SK-N-SH treated with all-trans-retinoic acid at 6 μM for 48 hours (cell line): ENCODE results near the gene MYOM3.

Experiments used
- ATAC-seq: fragments of 200-7000 bp; cut with Tn5 transposase; 3 replicates; pipeline ENCODE4 v1.9.1; 2020; ENCODE audit warnings: mild to moderate bottlenecking, moderate library complexity
- ARNTL ChIP-seq: fragments of 450-650 bp; formaldehyde crosslinking; IDR thresholded peaks from 2 replicates; pipeline ENCODE4 v1.5.0; 2020; ENCODE audit warnings: low read depth, mild to moderate bottlenecking, moderate library complexity, borderline replicate concordance
- BACH2 ChIP-seq: fragments of 250-450 bp; sonication (Bioruptor Pico); IDR thresholded peaks from 2 replicates; pipeline ENCODE4 v1.9.0; 2021; ENCODE audit warnings: mild to moderate bottlenecking, borderline replicate concordance
- CREB5 ChIP-seq: fragments of 250-450 bp; sonication (Bioruptor Pico); IDR thresholded peaks from 2 replicates; pipeline ENCODE4 v1.5.1; 2020; ENCODE audit warnings: low read depth, mild to moderate bottlenecking, moderate library complexity
- CSDC2 ChIP-seq: fragments of 250-450 bp; sonication (Bioruptor Pico); IDR thresholded peaks from 2 replicates; pipeline ENCODE4 v1.5.0; 2020; ENCODE audit warnings: mild to moderate bottlenecking, moderate library complexity
- CSRNP3 ChIP-seq: fragments of 250-450 bp; sonication (Bioruptor Pico); IDR thresholded peaks from 2 replicates; pipeline ENCODE4 v1.5.1; 2021; ENCODE audit warnings: mild to moderate bottlenecking, moderate library complexity
- ISL1 ChIP-seq: fragments of 250-450 bp; sonication (Bioruptor Pico); IDR thresholded peaks from 2 replicates; pipeline ENCODE4 v2.1.2; 2022; ENCODE audit warnings: mild to moderate bottlenecking, moderate library complexity
- OSR1 ChIP-seq: fragments of 250-450 bp; sonication (Bioruptor Pico); IDR thresholded peaks from 2 replicates; pipeline ENCODE4 v1.8.0; 2022; ENCODE audit warnings: moderate library complexity, mild to moderate bottlenecking, inconsistent platforms
- PATZ1 ChIP-seq: fragments of 250-450 bp; sonication (Bioruptor Pico); IDR thresholded peaks from 2 replicates; pipeline ENCODE4 v1.8.0; 2020; ENCODE audit warnings: mild to moderate bottlenecking, moderate library complexity, borderline replicate concordance
- POU6F1 ChIP-seq: fragments of 250-450 bp; sonication (Bioruptor Pico); IDR thresholded peaks from 2 replicates; pipeline ENCODE4 v1.8.0; 2021; ENCODE audit warnings: low read depth, mild to moderate bottlenecking, moderate library complexity, borderline replicate concordance
- PPARA ChIP-seq: fragments of 250-450 bp; sonication (Bioruptor Pico); IDR thresholded peaks from 2 replicates; pipeline ENCODE4 v1.5.0; 2020; ENCODE audit warnings: mild to moderate bottlenecking, borderline replicate concordance
- RARB ChIP-seq: fragments of 250-450 bp; sonication (Bioruptor Pico); IDR thresholded peaks from 2 replicates; pipeline ENCODE4 v1.8.0; 2021; ENCODE audit warnings: mild to moderate bottlenecking, moderate library complexity
- TCF4 ChIP-seq: fragments of 250-450 bp; sonication (Bioruptor Pico); IDR thresholded peaks from 2 replicates; pipeline ENCODE4 v1.8.0; 2021; ENCODE audit warnings: mild to moderate bottlenecking, moderate library complexity, borderline replicate concordance
- TOX ChIP-seq: fragments of 250-450 bp; sonication (Bioruptor Pico); IDR thresholded peaks from 2 replicates; pipeline ENCODE4 v1.8.0; 2021; ENCODE audit warnings: mild to moderate bottlenecking, moderate library complexity, borderline replicate concordance
- TSHZ2 ChIP-seq: fragments of 250-450 bp; sonication (Bioruptor Pico); IDR thresholded peaks from 2 replicates; pipeline ENCODE4 v1.5.0; 2020; ENCODE audit warnings: mild to moderate bottlenecking, moderate library complexity
- ZC3H10 ChIP-seq: fragments of 250-450 bp; sonication (Bioruptor Pico); IDR thresholded peaks from 2 replicates; pipeline ENCODE4 v1.5.1; 2021; ENCODE audit warnings: mild to moderate bottlenecking, moderate library complexity
- ZFP3 ChIP-seq: fragments of 250-450 bp; sonication (Bioruptor Pico); IDR thresholded peaks from 2 replicates; pipeline ENCODE4 v1.5.0; 2020; ENCODE audit warnings: mild to moderate bottlenecking, moderate library complexity
- ZFP30 ChIP-seq: fragments of 450-650 bp; formaldehyde crosslinking; IDR thresholded peaks from 2 replicates; pipeline ENCODE4 v1.5.0; 2022; ENCODE audit warnings: mild to moderate bottlenecking, moderate library complexity
- ZNF565 ChIP-seq: fragments of 450-650 bp; formaldehyde crosslinking; conservative IDR thresholded peaks from 2 replicates; pipeline ENCODE4 v1.5.0; 2020; ENCODE audit warnings: low read depth, mild to moderate bottlenecking, moderate library complexity
- ZNF70 ChIP-seq: fragments of 450-650 bp; formaldehyde crosslinking; IDR thresholded peaks from 2 replicates; pipeline ENCODE4 v1.5.0; 2020; ENCODE audit warnings: mild to moderate bottlenecking, moderate library complexity
- ZNF8 ChIP-seq: fragments of 450-650 bp; formaldehyde crosslinking; IDR thresholded peaks from 2 replicates; pipeline ENCODE4 v1.5.0; 2020; ENCODE audit warnings: mild to moderate bottlenecking, moderate library complexity

MYOM3 gene

GRCh38 chr1:24150234-24151174 is 38.6 kb upstream of the MYOM3 start:
- ATAC-seq: peak; percentile 98
- TF ChIP-seq CREB5 (CRISPR knock-in tag) (no peak), CSDC2 (CRISPR knock-in tag) (no peak), RARB (CRISPR knock-in tag) (no peak), BACH2 (CRISPR knock-in tag) (no peak), ZNF70 (CRISPR knock-in tag) (no peak), POU6F1 (no peak), TSHZ2 (CRISPR knock-in tag) (no peak), ZFP3 (no peak)
- TF ChIP-seq, all 23 proteins: peak for 0

GRCh38 chr1:24149866-24150233 is 37.9 kb upstream of the MYOM3 start:
- no peak for TF ChIP-seq TCF4 (CRISPR knock-in tag)
- no peak for TF ChIP-seq ZNF565 (CRISPR knock-in tag)
- TF ChIP-seq CSDC2 (CRISPR knock-in tag): no peak
- TF ChIP-seq TOX: no peak
- no peak for TF ChIP-seq POU6F1

GRCh38 chr1:24147816-24148215 is 35.9 kb upstream of the MYOM3 start:
- ATAC-seq: no peak
- TF ChIP-seq CREB5 (CRISPR knock-in tag) (no peak), ZFP30 (CRISPR knock-in tag) (no peak), OSR1 (CRISPR knock-in tag) (no peak), ZFP3 (no peak), ARNTL (CRISPR knock-in tag) (no peak), ZC3H10 (CRISPR knock-in tag) (no peak), PATZ1 (CRISPR knock-in tag) (no peak), TSHZ2 (CRISPR knock-in tag) (no peak), ISL1 (CRISPR knock-in tag) (no peak), ZNF565 (CRISPR knock-in tag) (no peak), PPARA (no peak), TCF4 (CRISPR knock-in tag) (no peak), RARB (CRISPR knock-in tag) (no peak), CSRNP3 (no peak), BACH2 (CRISPR knock-in tag) (no peak), ZNF8 (CRISPR knock-in tag) (no peak), CSDC2 (CRISPR knock-in tag) (no peak), TOX (no peak)
- TF ChIP-seq, all 23 proteins: peak for 0

More at GRCh38 chr1:24149866-24150233, 37.9 kb upstream of the MYOM3 start:
- peak; percentile 62 for ATAC-seq
